ENCODE measurements around the gene RAMP2. TPM values are rescaled to one million over a fixed set of nuclear protein-coding genes. Genes with fewer than 3 reads are reported as not detected.
A peak's percentile ranks its signal among the peaks of the same experiment; 100 is the strongest.

Gene RAMP2
- total RNA-seq, 1 donor from 2014 or later = 27.3 TPM

GRCh38 chr17:42748202-42748907 lies 12.7 kb upstream of the RAMP2 start:
- H3K36me3 ChIP-seq = no peaks in the 10 kb centered on the region
- DNase-seq (ENCODE audit: extremely low spot score in 2 of 2) = no peak
- H3K4me1 ChIP-seq = peaks cover 35% of the 10 kb centered on the region
- peak overlapping the region; percentile 74 for H3K27ac ChIP-seq
- H3K27me3 ChIP-seq = no peaks in the 10 kb centered on the region
- TF ChIP-seq, protein P1, sequence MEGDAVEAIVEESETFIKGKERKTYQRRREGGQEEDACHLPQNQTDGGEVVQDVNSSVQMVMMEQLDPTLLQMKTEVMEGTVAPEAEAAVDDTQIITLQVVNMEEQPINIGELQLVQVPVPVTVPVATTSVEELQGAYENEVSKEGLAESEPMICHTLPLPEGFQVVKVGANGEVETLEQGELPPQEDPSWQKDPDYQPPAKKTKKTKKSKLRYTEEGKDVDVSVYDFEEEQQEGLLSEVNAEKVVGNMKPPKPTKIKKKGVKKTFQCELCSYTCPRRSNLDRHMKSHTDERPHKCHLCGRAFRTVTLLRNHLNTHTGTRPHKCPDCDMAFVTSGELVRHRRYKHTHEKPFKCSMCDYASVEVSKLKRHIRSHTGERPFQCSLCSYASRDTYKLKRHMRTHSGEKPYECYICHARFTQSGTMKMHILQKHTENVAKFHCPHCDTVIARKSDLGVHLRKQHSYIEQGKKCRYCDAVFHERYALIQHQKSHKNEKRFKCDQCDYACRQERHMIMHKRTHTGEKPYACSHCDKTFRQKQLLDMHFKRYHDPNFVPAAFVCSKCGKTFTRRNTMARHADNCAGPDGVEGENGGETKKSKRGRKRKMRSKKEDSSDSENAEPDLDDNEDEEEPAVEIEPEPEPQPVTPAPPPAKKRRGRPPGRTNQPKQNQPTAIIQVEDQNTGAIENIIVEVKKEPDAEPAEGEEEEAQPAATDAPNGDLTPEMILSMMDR (IDR thresholded peaks at IDR 0.05) = no peak
- TF ChIP-seq POLR2A (IDR thresholded peaks at IDR 0.05) (no peak), POLR2AphosphoS5 (IDR thresholded peaks at IDR 0.05; ENCODE audit: insufficient read depth in 1 of 2, low read depth in 1 of 2) (no peak)
- no peak overlapping the region for H3K4me3 ChIP-seq
- intact Hi-C loops (cut with DNase I) = no loop called here
- no peaks in the 10 kb centered on the region for H3K9me3 ChIP-seq

DNA sequence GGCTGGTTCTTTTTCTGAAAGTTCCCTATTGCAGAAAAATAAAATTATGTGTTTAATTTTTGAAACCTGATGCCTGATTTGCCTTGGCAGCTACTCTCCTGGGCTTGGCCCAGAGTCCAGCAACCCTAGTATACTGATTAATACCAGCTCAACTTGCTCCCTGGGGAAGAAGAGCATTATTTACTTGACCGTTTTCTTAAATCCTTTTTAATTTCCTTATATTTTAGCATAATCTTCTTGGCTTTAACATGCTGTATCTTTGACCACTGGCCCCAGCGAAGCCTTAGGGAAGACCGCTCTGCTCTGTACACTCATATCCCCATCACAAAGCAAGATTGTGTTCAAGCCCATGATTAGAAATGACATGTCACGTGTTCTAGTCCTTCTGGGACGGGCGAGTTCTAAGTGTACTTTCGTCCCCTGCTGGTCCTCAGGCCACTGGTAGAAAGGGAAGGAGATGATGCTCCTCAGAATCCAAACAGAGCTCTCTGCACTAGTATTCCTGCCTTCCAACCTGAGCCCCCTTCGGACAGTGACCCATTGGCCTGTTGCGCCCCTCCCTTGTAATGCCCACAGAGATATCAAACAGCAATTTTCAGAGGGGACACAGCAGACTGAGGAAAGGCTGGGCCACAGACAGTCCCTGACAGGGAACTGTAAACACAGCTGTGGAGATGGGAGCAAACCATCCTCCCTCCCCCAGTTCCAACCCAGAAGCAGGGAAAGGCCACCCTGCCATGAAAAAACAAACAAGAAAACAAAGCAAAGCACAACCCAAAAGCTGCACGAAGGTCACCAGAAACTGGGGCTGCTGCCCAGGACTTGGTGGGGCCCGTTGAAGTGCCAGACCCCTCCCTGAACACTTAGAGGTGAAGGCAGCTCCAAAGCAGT lies 11.9 kb upstream of the RAMP2 start:
- Histone ChIP-seq H3K27me3 (no peaks in the 10 kb centered on the region), H3K4me1 (peaks cover 28% of the 10 kb centered on the region), H3K36me3 (no peaks in the 10 kb centered on the region), H3K4me3 (no peak overlapping the region), H3K27ac (peak overlapping the region; percentile 74), H3K9me3 (no peaks in the 10 kb centered on the region)
- no peak for TF ChIP-seq POLR2AphosphoS5 (IDR thresholded peaks at IDR 0.05; ENCODE audit: insufficient read depth in 1 of 2, low read depth in 1 of 2)
- TF ChIP-seq POLR2A (IDR thresholded peaks at IDR 0.05) = no peak
- TF ChIP-seq, protein P1 (IDR thresholded peaks at IDR 0.05) = no peak
- no peak for DNase-seq (ENCODE audit: extremely low spot score in 2 of 2)
- intact Hi-C loops (cut with DNase I) = no loop called here

GRCh38 chr17:42750739-42751344 lies 10.2 kb upstream of the RAMP2 start:
- intact Hi-C loops (cut with DNase I) = no loop called here
- TF ChIP-seq, protein P1 (IDR thresholded peaks at IDR 0.05) = no peak
- TF ChIP-seq POLR2AphosphoS5 (IDR thresholded peaks at IDR 0.05; ENCODE audit: insufficient read depth in 1 of 2, low read depth in 1 of 2) (no peak), POLR2A (IDR thresholded peaks at IDR 0.05) (no peak)
- H3K27ac ChIP-seq = peak overlapping the region; percentile 74
- H3K9me3 ChIP-seq = no peaks in the 10 kb centered on the region
- H3K36me3 ChIP-seq = no peaks in the 10 kb centered on the region
- H3K27me3 ChIP-seq = no peaks in the 10 kb centered on the region
- H3K4me3 ChIP-seq = no peak overlapping the region
- no peak for DNase-seq (ENCODE audit: extremely low spot score in 2 of 2)
- H3K4me1 ChIP-seq = peaks cover 28% of the 10 kb centered on the region

- TF ChIP-seq, protein P1 (IDR thresholded peaks at IDR 0.05) = no peak
- TF ChIP-seq POLR2A (IDR thresholded peaks at IDR 0.05) = no peak
- TF ChIP-seq POLR2AphosphoS5 (IDR thresholded peaks at IDR 0.05; ENCODE audit: insufficient read depth in 1 of 2, low read depth in 1 of 2) = no peak
- no peak for DNase-seq (ENCODE audit: extremely low spot score in 2 of 2)
- peaks cover 28% of the 10 kb centered on the region for H3K4me1 ChIP-seq
Measured at GRCh38 chr17:42751628-42752027, 9.4 kb upstream of the RAMP2 start.

More at GRCh38 chr17:42751628-42752027, 9.4 kb upstream of the RAMP2 start:
- H3K4me3 ChIP-seq = no peak overlapping the region
- no peaks in the 10 kb centered on the region for H3K27me3 ChIP-seq
- no peaks in the 10 kb centered on the region for H3K36me3 ChIP-seq
- H3K27ac ChIP-seq = no peak overlapping the region
- no peaks in the 10 kb centered on the region for H3K9me3 ChIP-seq
- intact Hi-C loops (cut with DNase I) = no loop called here

Data from vagina (tissue), 2 donors.